CD4-positive, alpha-beta T cell treated with Interleukin-15 for 4 hours (primary cell): ENCODE measurements around the gene SQSTM1.
"Not testable (repeated sequence)": the region's sequence is repeated elsewhere in the genome, so short reads cannot be mapped to it uniquely, and the experiment has no call there.

Source experiments
- DNase-seq: peaks from one replicate; pipeline ENCODE4 v3.0.0-alpha.2; 2020; ENCODE audit warnings: low spot score

SQSTM1 gene

GRCh38 chr5:179858586-179859427 is 38.1 kb downstream of the SQSTM1 start, which contains the start of gene MRNIP:
MRNIP (minus strand) TSS chr5:179858817; CDS start chr5:179858796, 21 bp downstream.
- peak; percentile 89 for DNase-seq

- DNase-seq, result no peak
These were observed 39.6 kb downstream of the SQSTM1 start for GRCh38 chr5:179860301-179860700.

- no peak for DNase-seq
These were observed 41.6 kb downstream of the SQSTM1 start for GRCh38 chr5:179862296-179862695.

GRCh38 chr5:179862891-179863290 is 42.2 kb downstream of the SQSTM1 start:
- no peak for DNase-seq

- no peak for DNase-seq
These were observed 42.9 kb downstream of the SQSTM1 start for GRCh38 chr5:179863449-179864085.

- no peak for DNase-seq
These were observed 44.0 kb downstream of the SQSTM1 start for GRCh38 chr5:179864686-179865085.

- no peak for DNase-seq
These were observed 45.0 kb downstream of the SQSTM1 start for GRCh38 chr5:179865491-179866240.

GRCh38 chr5:179866241-179867078 is 45.8 kb downstream of the SQSTM1 start:
- no peak for DNase-seq

- DNase-seq, result no peak
These were observed 46.4 kb downstream of the SQSTM1 start for GRCh38 chr5:179867079-179867465.

- DNase-seq, result no peak
These were observed 46.8 kb downstream of the SQSTM1 start for GRCh38 chr5:179867476-179867875.

- no peak for DNase-seq
These were observed 47.8 kb downstream of the SQSTM1 start for GRCh38 chr5:179868541-179868940.

GRCh38 chr5:179869101-179869500 is 48.4 kb downstream of the SQSTM1 start:
- no peak for DNase-seq

- no peak for DNase-seq
These were observed 49.1 kb downstream of the SQSTM1 start for GRCh38 chr5:179869641-179870402.

- no peak for DNase-seq
These were observed 49.7 kb downstream of the SQSTM1 start for GRCh38 chr5:179870403-179870903.

- DNase-seq, result no peak
These were observed 50.2 kb downstream of the SQSTM1 start for GRCh38 chr5:179870952-179871351.

- not testable (repeated sequence) for DNase-seq
These were observed 50.8 kb downstream of the SQSTM1 start for GRCh38 chr5:179871533-179871932.

GRCh38 chr5:179872055-179872827 is 51.5 kb downstream of the SQSTM1 start:
- no peak for DNase-seq

- no peak for DNase-seq
These were observed 52.3 kb downstream of the SQSTM1 start for GRCh38 chr5:179872828-179873575.

GRCh38 chr5:179873588-179874110 is 52.9 kb downstream of the SQSTM1 start:
- no peak for DNase-seq
